ENCODE data around the gene ENOX1. TPM values are rescaled to one million over a fixed set of nuclear protein-coding genes. Genes with fewer than 3 reads are reported as not detected.

Gene ENOX1
- total and polyA plus RNA-seq, 4 experiments from 2014 or later, result not detected

DNA sequence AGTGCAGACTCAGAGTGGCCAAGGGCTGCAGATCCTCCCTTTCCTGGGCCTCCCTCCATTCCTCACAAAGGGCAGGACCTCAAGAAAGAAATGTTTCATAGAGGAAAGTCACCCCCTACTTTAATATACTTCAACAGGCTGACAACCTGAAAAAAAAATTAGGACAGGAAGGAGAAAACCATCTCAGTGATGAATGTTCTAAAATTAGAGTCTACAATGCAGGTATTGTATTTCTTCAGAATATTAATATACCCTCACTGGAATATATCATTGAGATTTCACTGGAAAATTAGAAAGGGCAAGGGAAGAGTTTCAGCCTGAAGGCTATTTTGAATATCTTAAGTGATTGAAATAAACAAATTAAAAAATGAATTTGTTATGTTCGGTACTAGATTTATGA lies 586.5 kb downstream of the ENOX1 start:
- no peak overlapping the region for H3K27ac ChIP-seq (ENCODE audit: low read depth, low read length)
- Mint-ChIP-seq H3K4me1 (no peaks in the 10 kb centered on the region), H3K27me3 (peaks cover 11 to 14% of the 10 kb centered on the region in 2 donors), H3K27ac (no peak overlapping the region), H3K36me3 (no peaks in the 10 kb centered on the region), H3K9me3 (peaks cover 0 to 19% (median 5%) of the 10 kb centered on the region in 8 donors), H3K4me3 (no peak overlapping the region)
- no peaks in the 10 kb centered on the region for H3K27me3 ChIP-seq (ENCODE audit: insufficient read depth, low read length)
- no peaks in the 10 kb centered on the region for H3K9me3 ChIP-seq (ENCODE audit: control insufficient read depth in 1 of 2, low read length in 2 of 2)
- intact Hi-C loops (cut with micrococcal nuclease), result no loop called here
- POLR2A ChIA-PET (ENCODE audit: partially characterized antibody), result no interaction called here
- H3K36me3 ChIP-seq (ENCODE audit: insufficient read depth, low read length), result no peaks in the 10 kb centered on the region
- H3K4me3 ChIP-seq (ENCODE audit: low read length in 2 of 2), result no peak overlapping the region
- CTCF ChIA-PET (ENCODE audit: partially characterized antibody), result no interaction called here
- H3K4me1 ChIP-seq (ENCODE audit: insufficient read depth, low read length), result no peaks in the 10 kb centered on the region
- no peak for DNase-seq

DNA sequence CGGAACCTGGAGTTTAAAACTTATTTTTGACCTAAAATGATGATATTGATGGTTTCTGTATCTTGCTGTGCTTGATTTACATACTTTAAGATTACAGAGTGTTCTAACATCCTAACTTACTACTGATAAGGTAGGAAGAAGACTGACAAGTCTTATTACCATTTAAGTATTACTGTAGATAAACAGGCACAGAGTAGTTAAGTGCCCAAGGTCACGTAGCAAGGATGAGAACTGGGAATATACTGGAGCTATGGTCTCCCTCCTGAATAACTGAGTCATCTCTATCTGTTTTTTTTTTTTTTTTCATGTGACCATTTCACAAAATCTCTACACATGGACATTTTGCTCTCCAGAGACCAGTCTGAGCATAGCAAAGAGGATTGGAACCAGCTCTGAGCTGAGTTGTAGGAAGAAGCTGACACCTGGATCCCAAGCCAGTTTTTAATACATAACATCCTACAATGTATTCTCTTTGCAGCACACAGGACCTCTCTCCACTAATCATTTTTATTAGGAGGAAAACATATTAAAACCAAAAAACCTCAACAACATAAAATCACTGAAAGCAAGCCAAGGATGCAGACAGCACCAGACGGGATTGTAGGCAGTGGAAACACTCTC lies 589.9 kb downstream of the ENOX1 start:
- H3K4me1 ChIP-seq (ENCODE audit: insufficient read depth, low read length), result no peaks in the 10 kb centered on the region
- Mint-ChIP-seq H3K9me3 (peaks cover 0 to 4% (median 0%) of the 10 kb centered on the region in 8 donors), H3K36me3 (no peaks in the 10 kb centered on the region), H3K27ac (peak overlapping the region in 1 of 7 donors; percentile 22), H3K4me1 (no peaks in the 10 kb centered on the region), H3K4me3 (no peak overlapping the region), H3K27me3 (peaks cover 7 to 9% of the 10 kb centered on the region in 2 donors)
- POLR2A ChIA-PET (ENCODE audit: partially characterized antibody), result no interaction called here
- no peak overlapping the region for H3K27ac ChIP-seq (ENCODE audit: low read depth, low read length)
- no peak overlapping the region for H3K4me3 ChIP-seq (ENCODE audit: low read length in 2 of 2)
- H3K27me3 ChIP-seq (ENCODE audit: insufficient read depth, low read length), result no peaks in the 10 kb centered on the region
- no peaks in the 10 kb centered on the region for H3K9me3 ChIP-seq (ENCODE audit: control insufficient read depth in 1 of 2, low read length in 2 of 2)
- CTCF ChIA-PET (ENCODE audit: partially characterized antibody), result no interaction called here
- DNase-seq, result no peak
- no peaks in the 10 kb centered on the region for H3K36me3 ChIP-seq (ENCODE audit: insufficient read depth, low read length)
- intact Hi-C loops (cut with micrococcal nuclease), result no loop called here

DNA sequence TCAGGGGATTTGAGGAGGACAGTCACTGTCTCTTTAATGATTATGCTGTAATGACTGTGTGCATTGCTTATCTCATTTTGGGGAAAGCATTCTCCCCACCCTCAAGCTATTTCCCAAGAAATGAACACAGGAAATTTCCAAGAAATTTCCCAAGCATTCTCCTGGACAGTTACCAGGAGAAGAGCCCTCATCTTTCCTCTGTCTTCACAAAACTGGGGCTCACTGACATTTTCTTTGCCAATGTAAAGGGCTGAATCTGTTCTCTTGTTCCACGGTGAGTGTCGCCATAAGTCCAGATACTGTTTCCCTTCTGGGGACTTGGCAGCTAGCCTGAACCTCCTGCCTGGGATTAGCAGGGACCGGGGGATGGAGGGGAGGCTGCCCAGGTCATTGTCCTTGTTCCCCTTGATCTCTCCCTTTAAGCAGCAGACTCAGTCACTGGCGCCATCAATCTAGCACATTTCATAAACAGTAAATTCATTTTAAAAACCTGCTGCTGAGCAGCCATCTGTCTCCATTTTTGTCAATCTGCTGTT lies 590.6 kb downstream of the ENOX1 start:
- Histone ChIP-seq H3K4me3 (ENCODE audit: low read length in 2 of 2) (no peak overlapping the region), H3K9me3 (ENCODE audit: control insufficient read depth in 1 of 2, low read length in 2 of 2) (no peaks in the 10 kb centered on the region), H3K4me1 (ENCODE audit: insufficient read depth, low read length) (no peaks in the 10 kb centered on the region), H3K27me3 (ENCODE audit: insufficient read depth, low read length) (no peaks in the 10 kb centered on the region), H3K27ac (ENCODE audit: low read depth, low read length) (no peak overlapping the region), H3K36me3 (ENCODE audit: insufficient read depth, low read length) (no peaks in the 10 kb centered on the region)
- Mint-ChIP-seq H3K27ac (no peak overlapping the region), H3K4me1 (no peaks in the 10 kb centered on the region), H3K27me3 (peaks cover 7 to 9% of the 10 kb centered on the region in 2 donors), H3K36me3 (no peaks in the 10 kb centered on the region), H3K9me3 (no peaks in the 10 kb centered on the region), H3K4me3 (no peak overlapping the region)
- POLR2A ChIA-PET (ENCODE audit: partially characterized antibody), result no interaction called here
- no peak for DNase-seq
- CTCF ChIA-PET (ENCODE audit: partially characterized antibody), result no interaction called here
- intact Hi-C loops (cut with micrococcal nuclease), result no loop called here

DNA sequence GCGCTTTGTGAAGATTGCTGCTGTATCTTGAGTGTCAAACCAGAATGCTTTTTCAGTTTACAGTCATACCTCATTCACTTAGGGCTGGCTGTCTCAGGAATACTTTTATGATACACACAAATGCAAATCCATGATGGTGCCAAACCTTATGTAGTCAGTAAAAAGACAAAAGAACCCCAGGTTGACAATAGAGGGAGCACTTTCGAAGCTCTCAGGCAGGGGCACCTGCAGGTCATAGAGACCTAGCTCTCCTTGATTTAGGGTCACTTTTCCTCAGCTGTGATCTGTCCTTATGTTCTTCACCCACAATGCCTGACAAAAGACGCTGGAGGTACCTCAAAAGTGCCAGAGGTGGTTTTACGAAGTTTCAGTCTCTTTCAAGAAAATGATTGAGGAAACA lies 591.2 kb downstream of the ENOX1 start:
- intact Hi-C loops (cut with micrococcal nuclease), result no loop called here
- Histone ChIP-seq H3K36me3 (ENCODE audit: insufficient read depth, low read length) (no peaks in the 10 kb centered on the region), H3K9me3 (ENCODE audit: control insufficient read depth in 1 of 2, low read length in 2 of 2) (no peaks in the 10 kb centered on the region), H3K4me1 (ENCODE audit: insufficient read depth, low read length) (no peaks in the 10 kb centered on the region), H3K27me3 (ENCODE audit: insufficient read depth, low read length) (no peaks in the 10 kb centered on the region), H3K4me3 (ENCODE audit: low read length in 2 of 2) (no peak overlapping the region), H3K27ac (ENCODE audit: low read depth, low read length) (no peak overlapping the region)
- Mint-ChIP-seq H3K4me3 (no peak overlapping the region), H3K9me3 (no peaks in the 10 kb centered on the region), H3K4me1 (no peaks in the 10 kb centered on the region), H3K36me3 (no peaks in the 10 kb centered on the region), H3K27ac (no peak overlapping the region), H3K27me3 (peaks cover 7 to 9% of the 10 kb centered on the region in 2 donors)
- ChIA-PET POLR2A (ENCODE audit: partially characterized antibody) (no interaction called here), CTCF (ENCODE audit: partially characterized antibody) (no interaction called here)
- no peak for DNase-seq

DNA sequence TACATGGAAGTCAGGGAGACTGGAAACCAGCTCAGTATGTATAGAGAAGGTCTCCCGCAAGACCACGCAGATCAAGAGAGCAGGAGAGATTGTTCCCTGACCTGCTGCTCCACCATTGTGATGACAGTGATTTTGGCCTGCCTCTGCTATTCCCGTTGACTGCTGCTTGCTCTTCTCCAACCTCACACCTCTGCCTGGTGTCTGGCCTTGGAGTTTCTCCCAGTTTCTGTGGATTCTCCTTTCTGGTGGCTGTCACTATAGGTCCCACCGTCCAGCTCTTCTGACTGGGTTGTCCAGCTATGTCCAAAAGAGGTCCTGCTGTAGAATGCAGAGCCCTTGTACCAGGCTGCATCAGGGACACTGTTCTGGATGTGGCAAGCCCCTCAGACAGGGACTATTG lies 591.7 kb downstream of the ENOX1 start:
- Mint-ChIP-seq H3K4me3 (no peak overlapping the region), H3K27ac (no peak overlapping the region), H3K9me3 (no peaks in the 10 kb centered on the region), H3K27me3 (peaks cover 7 to 9% of the 10 kb centered on the region in 2 donors), H3K36me3 (no peaks in the 10 kb centered on the region), H3K4me1 (no peaks in the 10 kb centered on the region)
- Histone ChIP-seq H3K27ac (ENCODE audit: low read depth, low read length) (no peak overlapping the region), H3K4me1 (ENCODE audit: insufficient read depth, low read length) (no peaks in the 10 kb centered on the region), H3K36me3 (ENCODE audit: insufficient read depth, low read length) (no peaks in the 10 kb centered on the region), H3K9me3 (ENCODE audit: control insufficient read depth in 1 of 2, low read length in 2 of 2) (no peaks in the 10 kb centered on the region), H3K27me3 (ENCODE audit: insufficient read depth, low read length) (no peaks in the 10 kb centered on the region), H3K4me3 (ENCODE audit: low read length in 2 of 2) (no peak overlapping the region)
- DNase-seq, result no peak
- intact Hi-C loops (cut with micrococcal nuclease), result no loop called here
- ChIA-PET POLR2A (ENCODE audit: partially characterized antibody) (no interaction called here), CTCF (ENCODE audit: partially characterized antibody) (no interaction called here)

DNA sequence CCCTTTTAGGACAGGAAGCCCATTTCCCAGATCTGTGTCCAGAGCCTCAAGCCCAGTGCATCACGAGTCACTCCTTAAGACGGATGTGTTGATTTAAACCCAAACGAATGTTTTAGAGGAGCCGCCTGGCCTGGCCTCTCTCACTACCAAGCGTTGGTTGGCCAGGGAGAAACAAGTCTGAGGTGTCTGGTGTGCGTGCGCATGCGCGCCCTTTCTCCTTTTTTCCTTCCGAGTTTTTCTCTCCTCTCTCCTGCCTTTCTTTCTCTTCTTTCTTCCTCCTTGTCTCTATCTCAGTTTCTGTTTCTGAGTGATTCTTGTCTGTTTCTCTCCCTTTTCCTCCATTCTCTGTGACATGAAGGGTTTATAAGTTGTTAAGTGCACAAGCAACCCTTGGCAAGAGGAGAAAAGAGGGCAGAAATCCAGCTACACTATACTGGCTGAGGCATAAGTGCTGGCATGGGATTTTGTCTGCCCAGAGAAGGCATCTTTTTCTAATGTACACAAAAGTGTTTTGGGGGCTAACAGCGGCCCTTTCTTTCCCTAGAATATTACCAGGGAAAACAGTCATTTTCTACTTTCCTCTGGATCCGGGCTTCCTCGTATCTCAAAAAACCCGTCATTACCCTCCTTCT lies 592.9 kb downstream of the ENOX1 start:
- Histone ChIP-seq H3K27ac (ENCODE audit: low read depth, low read length) (no peak overlapping the region), H3K4me1 (ENCODE audit: insufficient read depth, low read length) (no peaks in the 10 kb centered on the region), H3K36me3 (ENCODE audit: insufficient read depth, low read length) (no peaks in the 10 kb centered on the region), H3K27me3 (ENCODE audit: insufficient read depth, low read length) (no peaks in the 10 kb centered on the region), H3K4me3 (ENCODE audit: low read length in 2 of 2) (no peak overlapping the region), H3K9me3 (ENCODE audit: control insufficient read depth in 1 of 2, low read length in 2 of 2) (no peaks in the 10 kb centered on the region)
- Mint-ChIP-seq H3K27me3 (peaks cover 7 to 8% of the 10 kb centered on the region in 2 donors), H3K27ac (no peak overlapping the region), H3K36me3 (no peaks in the 10 kb centered on the region), H3K4me1 (no peaks in the 10 kb centered on the region), H3K9me3 (no peaks in the 10 kb centered on the region), H3K4me3 (no peak overlapping the region)
- CTCF ChIA-PET (ENCODE audit: partially characterized antibody), result no interaction called here
- intact Hi-C loops (cut with micrococcal nuclease), result no loop called here
- DNase-seq, result no peak
- POLR2A ChIA-PET (ENCODE audit: partially characterized antibody), result interaction anchor here (0.6 kb wide), 1 partner anchor 1774 kb away, joined by 3 read pairs; no protein-coding TSS in a partner anchor

DNA sequence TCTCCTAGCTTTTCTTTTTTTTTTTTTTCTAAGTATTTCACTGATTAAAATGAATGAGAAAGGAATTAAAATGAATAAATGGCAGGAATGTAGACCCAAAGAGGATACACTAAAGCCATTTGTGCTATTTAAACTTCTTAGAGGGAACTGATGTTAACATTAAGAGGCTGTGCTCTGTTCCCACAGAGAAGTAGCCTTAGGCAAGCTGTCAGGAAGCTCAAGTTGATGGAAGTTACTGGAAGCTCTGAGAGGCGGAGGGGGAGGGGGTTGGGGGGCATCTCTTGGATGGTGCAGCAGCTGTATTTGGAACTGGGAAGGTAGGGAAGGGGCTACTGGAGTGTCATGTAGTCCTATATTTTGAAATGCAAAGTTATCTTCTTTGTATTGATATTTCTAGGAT lies 595.2 kb downstream of the ENOX1 start:
- no peaks in the 10 kb centered on the region for H3K36me3 Mint-ChIP-seq
- H3K4me1 Mint-ChIP-seq, result no peaks in the 10 kb centered on the region
- H3K27ac ChIP-seq (ENCODE audit: low read depth, low read length), result no peak overlapping the region
- intact Hi-C loops (cut with micrococcal nuclease), result no loop called here
- H3K27me3 ChIP-seq (ENCODE audit: insufficient read depth, low read length), result no peaks in the 10 kb centered on the region
- H3K4me1 ChIP-seq (ENCODE audit: insufficient read depth, low read length), result no peaks in the 10 kb centered on the region
- no peak overlapping the region for H3K4me3 ChIP-seq (ENCODE audit: low read length in 2 of 2)
- H3K4me3 Mint-ChIP-seq, result no peak overlapping the region
- H3K36me3 ChIP-seq (ENCODE audit: insufficient read depth, low read length), result no peaks in the 10 kb centered on the region
- POLR2A ChIA-PET (ENCODE audit: partially characterized antibody), result no interaction called here
- CTCF ChIA-PET (ENCODE audit: partially characterized antibody), result no interaction called here
- H3K27me3 Mint-ChIP-seq, result peaks cover 5% of the 10 kb centered on the region in 2 donors
- H3K9me3 ChIP-seq (ENCODE audit: control insufficient read depth in 1 of 2, low read length in 2 of 2), result no peaks in the 10 kb centered on the region
- no peak overlapping the region for H3K27ac Mint-ChIP-seq
- no peaks in the 10 kb centered on the region for H3K9me3 Mint-ChIP-seq
- no peak for DNase-seq

Data from CD4-positive, alpha-beta memory T cell (primary cell).